GM18861 (cell line): ENCODE measurements around the gene MYO1F.
"Not testable (repeated sequence)": the region's sequence is repeated elsewhere in the genome, so short reads cannot be mapped to it uniquely, and the experiment has no call there.

Experiments used
- ATAC-seq: cut with Tn5 transposase; IDR thresholded peaks from one replicate; pipeline ENCODE4 v1.9.1; 2021; ENCODE audit not compliant: unreplicated experiment

Gene MYO1F

DNA sequence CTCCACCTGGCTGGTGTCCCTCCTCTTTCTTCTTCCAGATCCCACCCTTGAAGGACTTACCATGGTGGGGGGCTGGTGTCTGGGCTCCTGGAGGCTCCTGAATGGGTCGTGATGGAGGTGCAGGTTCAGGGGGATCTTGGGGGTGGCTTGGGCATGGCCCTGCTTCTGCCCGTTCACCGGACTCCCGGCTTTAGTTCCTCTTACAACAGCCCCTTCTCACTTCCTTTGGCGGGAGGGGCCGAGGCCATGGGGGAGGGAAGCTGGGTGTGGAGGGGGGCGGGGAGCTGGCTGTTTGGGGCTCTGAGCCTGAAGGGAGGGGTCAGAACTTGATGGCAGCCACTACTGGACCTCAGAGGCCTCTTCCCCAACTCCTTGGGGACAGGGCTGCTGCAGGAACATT, at the start of gene MYO1F:
TSS of gene MYO1F (minus strand) at position 196 of the 400 bp plus-strand sequence. CDS start at position 63, 133 bp downstream.
- no peak for ATAC-seq

DNA sequence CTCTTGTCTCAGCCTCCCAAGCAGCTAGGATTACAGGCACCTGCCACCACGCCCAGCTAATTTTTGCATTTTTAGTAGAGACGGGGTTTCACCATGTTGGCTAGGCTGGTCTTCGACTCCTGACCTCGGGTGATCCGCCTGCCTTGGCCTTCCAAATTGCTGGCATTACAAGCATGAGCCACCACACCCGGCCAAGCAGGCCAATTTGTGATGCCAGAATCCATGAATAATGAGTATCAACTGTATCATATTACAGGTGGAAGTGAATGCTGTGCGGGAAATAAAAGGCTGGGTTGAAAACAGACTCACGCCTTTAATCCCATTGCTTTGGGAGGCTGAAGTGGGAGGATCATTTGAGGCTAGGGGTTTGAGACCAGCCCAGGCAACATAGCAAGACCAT, 49.6 kb upstream of the MYO1F start:
- ATAC-seq = no peak

DNA sequence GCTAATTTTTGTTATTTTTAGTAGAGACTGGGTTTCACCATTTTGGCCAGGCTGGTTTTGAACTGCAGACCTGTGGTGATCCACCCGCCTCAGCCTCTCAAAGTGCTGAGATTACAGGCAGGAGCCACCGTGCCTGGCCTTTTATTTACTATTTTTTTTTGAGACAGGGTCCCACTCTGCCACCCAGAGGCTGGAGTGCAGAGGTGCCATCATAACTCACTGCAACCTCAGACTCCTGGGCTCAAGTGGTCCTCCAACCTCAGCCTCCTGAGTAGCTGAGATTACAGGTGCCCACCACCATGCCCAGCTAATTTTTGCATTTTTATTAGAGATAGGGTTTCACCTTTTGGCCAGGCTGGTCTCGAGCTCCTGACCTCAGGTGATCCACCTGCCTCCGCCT, 45.6 kb upstream of the MYO1F start:
- ATAC-seq = not testable (repeated sequence)

DNA sequence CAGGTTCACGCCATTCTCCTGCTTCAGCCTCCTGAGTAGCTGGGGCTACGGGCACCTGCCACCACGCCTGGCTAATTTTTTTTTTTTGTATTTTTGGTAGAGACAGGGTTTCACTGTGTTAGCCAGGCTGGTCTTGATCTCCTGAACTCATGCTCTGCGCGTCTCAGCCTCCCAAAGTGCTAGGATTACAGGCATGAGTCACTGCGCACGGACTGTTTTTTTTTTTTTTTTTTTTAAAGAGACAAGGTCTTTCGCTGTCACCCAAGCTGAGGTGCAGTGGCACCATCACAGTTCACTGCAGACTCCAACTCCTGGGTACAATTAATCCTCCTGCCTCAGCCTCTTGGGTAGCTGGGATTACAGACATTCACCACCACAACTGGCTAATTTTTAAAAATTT, 41.5 kb upstream of the MYO1F start:
- no peak for ATAC-seq

DNA sequence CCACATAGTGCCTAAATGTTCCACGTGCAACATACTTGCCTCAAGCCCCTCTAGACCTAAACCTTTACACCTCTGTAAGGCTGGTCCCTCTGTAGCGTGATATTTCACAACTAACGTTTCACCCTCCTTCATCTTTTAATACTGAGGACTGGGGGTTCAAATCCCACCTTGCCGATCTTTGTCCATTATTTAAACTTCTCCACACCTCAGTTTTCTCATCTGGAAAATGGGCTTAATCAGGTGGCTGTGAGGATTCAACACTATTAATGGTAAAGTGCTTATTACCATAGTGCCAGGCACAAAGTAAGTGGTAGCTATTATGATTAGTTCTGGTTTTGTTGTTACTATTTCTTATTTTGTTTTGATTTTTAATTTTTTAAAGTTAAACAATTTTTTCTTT, 40.7 kb upstream of the MYO1F start:
- ATAC-seq = no peak

DNA sequence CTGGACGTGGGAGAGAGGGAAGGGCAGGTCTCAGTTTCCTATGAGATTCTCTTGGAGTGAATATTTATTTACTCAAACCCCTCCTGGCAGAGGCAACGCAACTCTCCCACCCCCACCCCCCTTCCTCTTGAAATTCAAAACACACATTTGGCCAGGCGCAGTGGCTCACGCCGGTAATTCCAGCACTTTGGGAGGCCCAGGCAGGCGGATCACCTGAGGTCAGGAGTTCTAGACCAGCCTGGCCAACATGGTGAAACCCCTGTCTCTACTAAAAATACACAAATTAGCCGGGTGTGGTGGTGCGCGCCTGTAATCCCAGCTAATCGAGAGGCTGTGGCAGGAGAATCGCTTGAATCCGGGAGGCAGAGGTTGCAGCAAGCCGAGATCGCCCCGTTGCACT, 40.1 kb upstream of the MYO1F start:
- not testable (repeated sequence) for ATAC-seq

DNA sequence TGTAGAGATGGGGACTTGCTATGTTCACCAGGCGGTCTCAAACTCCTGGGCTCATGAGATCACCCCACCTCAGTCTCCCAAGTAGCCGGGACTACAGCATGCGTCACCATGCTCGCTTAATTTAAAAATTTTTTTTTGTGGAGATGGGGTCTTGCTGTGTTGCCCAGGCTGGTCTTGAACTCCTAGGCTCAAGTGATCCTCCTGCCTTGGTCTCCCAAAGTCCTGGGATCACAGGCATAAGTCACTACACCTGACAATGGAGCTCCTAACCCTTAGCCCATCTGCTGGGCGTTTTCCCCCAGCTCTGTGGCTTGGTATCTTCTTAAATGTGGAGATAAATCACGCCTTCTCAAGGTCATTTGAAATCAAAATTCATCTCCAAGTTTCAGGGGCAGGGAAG, 39.6 kb upstream of the MYO1F start:
- ATAC-seq = no peak

DNA sequence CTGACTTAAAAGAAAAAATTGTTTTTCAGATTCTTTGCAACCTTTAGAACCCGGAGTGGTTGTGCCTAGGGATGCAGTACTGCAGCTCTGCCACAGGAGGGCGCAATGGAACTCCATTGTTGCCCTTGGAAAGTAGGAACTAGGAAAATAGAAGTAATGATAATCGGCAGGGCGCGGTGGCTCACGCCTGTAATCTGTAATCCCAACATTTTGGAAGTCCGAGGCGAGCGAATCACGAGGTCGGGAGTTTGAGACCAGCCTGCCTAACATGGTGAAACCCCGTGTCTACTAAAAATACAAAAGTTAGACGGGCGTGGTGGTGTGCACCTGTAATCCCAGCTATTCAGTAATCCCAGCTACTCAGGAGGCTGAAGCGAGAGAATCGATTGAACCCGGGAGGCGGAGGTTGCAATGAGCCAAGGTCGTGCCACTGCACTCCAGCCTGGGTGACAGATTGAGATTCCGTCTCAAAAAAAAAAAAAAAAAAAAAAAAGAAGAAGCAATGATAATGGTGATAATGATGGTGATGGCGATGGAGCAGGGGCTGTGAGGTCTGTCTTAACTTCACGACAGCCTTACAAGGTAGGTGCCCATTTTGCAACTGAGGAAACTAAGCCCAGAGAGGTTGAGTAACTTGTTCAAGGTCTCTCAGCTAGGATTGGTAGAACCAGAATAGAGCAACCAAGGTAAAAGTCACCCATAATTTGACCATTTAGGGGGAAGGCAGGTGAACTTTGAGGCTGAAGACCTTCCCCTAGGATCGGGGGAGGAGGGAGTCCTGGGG, 38.8 kb upstream of the MYO1F start:
- ATAC-seq = no peak

DNA sequence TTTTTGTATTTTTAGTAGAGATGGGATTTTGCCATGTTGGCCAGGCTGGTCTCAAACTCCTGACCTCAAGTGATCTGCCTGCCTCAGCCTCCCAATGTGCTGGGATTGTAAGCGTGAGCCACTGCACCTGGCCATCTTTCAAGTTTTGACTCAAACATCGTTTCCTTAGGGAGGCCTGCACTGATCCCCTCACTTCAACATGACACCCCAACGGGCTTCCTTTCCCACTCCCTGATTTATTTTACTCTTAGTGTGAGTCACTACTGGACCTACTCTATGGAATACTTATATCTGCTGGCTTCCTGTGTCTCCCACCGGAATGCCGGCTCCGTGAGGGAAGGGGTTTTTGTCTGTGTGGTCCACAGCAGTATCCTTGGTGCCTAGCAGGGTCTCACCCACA, 37.8 kb upstream of the MYO1F start:
- ATAC-seq = no peak

DNA sequence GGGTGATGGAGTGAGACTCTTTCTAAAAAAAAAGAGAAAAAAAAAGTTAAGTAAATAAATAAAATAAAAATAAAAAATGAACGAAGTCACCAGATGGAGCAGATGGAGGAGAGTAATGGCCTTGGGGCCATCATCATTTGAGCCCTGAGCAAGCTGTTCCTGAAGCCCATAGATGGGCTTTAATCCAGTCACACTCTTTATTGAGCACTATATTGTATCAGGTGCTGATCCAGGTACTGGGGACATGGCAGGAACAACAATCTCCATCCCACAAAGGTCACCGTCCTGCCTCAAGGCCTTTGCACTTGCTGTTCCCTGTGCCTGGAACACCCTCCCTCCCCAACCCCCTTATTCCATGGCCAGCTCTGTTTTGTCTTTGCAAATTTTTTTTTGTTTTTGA, 37.2 kb upstream of the MYO1F start:
- ATAC-seq = no peak

DNA sequence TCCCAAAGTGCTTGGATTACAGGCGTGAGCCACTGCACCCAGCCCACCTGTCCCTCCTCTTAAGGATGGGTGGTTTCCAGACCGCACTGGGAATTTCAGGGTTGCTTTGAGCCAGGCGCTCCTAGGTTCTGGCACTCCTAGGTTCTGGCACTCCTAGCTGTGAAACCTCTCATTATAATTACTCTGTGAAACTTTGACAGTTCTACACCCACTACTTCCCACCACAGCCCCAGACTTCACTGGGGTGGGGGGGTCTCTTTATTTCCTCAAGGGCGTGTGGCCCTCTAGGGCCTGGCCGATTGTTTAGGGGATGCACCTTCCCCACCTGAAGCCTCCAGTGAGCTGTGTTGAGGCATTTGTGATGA, 35.5 kb upstream of the MYO1F start:
- no peak for ATAC-seq

DNA sequence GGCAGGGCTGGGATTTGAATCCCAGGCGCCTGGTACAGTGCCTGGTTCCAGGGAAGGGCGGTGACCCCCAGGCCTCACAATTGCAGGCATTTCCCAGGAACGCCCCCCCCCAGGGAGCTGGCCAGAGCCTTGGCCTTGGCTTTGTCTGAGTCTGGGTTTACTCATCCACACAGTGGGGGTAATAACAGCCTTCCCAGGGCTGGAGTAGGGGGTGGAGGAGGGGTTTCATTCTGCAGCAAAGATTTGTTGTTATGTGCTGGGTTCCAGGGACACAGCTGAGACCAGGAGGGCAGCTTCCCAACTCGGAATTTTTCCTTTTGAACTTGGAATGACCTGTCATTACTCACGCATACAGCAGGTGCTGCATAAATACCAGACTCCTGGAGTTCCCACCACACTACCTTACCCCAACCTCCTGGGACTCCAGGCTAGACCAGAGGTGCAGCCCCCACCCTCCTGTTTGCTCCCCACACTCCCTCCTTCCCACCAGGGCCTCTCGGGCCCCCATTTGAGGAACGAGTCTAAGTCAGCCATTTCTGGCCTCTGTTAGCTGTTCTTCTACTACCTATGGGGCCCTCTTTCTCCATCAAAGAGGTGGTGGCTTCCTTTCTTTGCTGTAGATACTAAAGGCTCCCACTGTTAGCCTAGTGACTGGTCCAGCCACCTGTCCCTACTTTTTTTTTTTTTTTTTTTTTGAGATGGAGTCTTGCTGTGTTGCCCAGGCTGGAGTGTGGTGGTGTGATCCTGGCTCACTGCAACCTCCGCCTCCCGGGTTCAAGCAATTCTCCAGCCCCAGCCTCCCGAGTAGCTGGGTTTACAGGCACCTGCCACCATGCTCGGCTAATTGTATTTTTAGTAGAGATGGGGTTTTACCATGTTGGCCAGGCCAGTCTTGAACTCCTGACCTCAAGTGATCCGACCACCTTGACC, 34.9 kb upstream of the MYO1F start:
- ATAC-seq = no peak

DNA sequence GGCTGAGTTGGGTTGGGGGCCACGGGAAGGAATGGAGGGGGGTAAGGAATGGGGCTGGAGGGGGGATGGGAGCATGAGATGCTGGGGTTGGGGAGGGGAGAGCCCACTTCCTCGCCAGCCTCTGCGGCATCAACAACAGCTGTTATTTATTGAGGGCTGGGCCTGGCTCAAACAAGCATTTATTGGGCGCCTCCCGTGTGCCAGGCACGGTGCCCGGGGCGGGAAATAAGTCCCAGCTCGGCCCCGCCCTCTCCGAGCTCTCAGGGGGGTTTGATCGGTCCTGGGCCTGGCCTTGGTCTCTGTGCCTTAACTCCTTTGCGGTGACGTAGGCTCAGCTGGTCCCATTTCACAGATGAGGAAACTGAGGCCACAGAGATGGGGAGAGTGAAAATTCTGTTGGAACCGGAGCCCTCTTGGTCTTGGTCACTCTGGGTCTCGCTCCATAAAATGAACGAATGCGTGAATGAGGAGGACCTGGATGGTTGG, 34.2 kb upstream of the MYO1F start:
- no peak for ATAC-seq

DNA sequence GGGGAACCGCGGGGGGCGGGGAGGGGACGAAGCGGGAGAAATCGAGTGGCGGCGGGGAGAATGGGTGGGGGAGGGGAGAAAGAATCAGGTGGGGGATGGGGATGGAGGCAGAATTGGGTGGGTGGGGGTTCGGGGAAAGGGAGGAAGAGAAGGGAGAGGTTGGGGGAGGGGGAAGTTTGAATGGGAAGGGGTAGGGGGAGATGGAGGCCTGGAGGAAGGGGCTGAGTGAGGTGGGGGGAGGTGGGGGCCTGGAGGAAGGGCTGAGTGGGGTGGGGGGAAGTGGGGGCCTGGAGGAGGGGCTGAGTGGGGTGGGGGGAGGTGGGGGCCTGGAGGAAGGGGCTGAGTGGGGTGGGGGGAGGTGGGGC, 33.7 kb upstream of the MYO1F start:
- no peak for ATAC-seq

DNA sequence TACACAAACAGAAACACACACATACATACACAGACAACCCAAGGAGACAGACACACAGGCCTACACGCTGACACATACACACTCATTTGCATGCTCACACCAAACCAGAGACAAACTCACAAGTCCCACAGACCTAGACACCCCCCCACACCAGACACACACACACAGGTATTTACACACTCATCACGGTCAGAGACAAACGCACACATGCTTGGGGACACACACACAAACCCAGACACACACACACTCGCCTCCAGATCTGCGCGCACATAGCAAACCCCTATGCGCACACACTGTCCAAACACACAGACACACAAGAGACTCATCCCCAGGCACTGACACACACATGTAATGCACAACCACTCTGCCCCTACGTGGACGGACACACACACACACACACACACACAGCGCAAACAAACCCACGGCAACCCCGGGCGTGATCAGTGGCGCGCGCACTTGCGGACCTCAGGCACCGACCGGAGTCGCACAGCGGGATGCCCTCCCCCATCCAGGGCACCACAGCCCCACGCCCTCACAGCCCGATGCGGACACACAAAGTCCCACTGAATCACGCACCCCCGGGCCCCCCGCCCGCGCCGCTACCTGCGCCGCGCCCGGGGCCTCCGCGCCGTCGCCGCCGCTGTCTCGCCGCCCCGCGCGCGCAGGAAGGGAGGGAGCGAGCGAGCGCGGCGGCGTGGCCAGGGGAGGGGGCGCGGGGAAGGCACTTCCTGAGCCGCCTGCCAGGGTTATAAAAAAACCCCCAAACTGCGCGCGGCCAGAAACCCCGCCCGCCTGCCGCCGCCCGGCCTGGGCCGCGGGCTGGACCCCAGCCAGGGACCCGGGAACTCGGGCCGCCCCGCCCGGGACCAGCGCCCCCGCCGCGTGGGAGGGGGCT, 33.0 kb upstream of the MYO1F start, which contains the start of gene ADAMTS10:
TSS of gene ADAMTS10 (minus strand) at position 675 of the 895 bp plus-strand sequence. CDS start 5,005 bp downstream, outside the sequence.
- no peak for ATAC-seq

DNA sequence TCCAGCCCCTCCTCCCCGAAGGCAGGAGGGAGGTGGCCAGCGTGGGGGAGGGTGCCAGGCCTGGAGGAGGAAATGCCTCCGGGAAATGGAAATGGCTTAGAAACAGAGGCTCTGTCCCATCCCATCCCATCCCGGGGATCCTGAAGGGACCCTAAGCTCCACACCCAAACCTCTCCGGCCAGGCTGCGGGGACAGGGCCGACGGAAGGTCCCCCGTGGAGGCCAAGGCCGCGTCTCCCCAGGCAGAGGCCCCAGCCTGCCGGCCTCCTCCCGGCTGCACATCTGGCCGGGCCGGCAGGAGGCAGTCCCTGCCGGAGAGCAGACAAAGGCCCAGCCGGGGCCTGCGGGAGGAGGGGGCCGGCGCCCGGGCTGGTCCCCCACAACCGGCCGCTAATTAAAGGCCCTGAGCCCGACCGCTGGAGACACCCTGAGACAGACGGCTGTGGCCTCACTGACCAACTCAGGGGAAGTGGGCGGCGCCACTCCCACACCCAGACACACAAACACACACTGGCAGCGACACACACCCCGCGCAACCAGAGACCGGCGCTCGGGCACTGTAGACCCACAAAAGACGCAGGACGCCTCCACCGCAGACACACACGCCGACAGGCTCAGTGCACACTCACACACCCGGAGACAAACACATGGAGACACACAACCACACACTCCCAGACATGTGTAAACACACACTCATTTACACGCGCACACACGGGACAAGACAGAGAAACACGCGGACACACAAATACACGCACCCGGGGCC, 32.2 kb upstream of the MYO1F start:
- ATAC-seq = no peak

DNA sequence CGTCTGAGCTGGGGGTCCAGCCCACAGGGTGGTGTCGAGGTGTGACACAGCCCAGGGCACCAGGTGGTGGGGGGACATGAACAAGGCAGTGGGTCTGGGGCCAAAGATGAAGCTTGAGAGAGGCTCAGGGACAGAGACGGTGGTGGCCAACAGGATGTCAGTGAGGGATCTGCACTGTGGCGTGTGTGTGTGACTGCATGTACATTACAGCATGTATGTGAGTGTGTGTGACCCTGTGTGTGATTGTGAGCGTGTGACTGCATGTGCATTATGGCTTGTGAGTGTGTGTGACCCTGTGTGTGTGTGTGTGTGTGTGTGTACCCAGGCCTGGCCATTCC, 31.7 kb upstream of the MYO1F start:
- no peak for ATAC-seq

DNA sequence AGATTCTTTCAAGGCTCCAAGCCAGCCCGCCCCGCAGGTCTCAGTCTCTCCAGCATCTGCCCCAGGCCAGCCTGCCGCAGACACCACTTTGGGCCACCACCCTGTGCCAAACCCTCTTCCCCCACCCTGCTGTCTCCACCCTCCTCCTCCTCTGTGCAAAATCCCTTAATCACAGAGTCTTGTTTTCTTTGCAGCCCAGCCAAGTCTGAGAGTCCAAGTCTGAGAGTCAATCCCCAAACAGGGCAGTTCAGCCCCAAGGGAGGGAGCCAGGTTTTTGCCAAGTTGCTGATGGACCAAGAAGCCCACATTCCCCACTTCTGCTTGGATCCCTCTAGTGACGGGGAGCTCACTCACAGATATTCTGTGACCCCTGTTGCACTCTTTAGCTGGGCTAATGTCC, 30.1 kb upstream of the MYO1F start:
- ATAC-seq = no peak

DNA sequence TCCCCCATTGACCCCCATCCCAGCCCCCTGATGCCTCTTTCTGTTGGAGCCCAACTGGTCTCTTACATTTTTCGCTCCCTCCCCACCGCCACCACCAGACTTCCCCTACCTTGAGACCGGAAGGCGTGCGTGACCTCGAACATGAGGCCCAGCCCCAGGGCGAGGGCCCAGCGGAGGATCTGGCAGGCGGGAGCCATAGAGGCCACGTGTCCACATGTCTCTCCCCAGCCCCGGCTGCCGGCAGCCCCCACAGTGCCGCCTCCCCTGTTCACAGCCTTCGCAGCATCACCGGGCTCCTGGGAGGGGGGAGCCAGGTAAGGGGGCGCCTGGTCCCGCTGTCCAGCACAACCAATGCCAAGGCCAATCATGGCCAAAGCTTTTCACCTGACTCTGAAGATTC, 28.3 kb upstream of the MYO1F start:
- no peak for ATAC-seq

DNA sequence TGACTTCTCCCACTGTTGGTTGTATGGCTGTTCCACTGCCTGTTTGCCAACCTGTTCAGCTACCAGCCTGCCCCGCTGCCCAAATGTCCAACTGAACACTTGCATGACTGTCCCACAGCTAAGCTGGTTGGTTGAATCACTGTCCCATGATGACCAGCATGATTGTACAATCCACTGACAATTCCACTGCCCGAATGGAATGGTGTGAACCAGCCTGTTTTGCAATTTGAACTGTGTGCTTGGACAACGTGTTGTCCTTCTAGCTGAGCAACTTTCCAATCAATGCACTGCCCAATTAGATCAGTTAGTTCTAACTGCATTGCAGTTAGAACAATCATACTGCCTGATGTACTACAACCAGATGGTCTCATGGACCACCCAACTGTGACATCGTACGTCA, 24.6 kb upstream of the MYO1F start:
- ATAC-seq = no peak
